ENCODE measurements around the gene FZD10.

The FZD10 gene

GRCh38 chr12:130154276-130155070 lies 7.8 kb upstream of the FZD10 start:
- no peak for DNase-seq (ENCODE audit: low read depth)

- DNase-seq (ENCODE audit: low read depth) = no peak
Observed at GRCh38 chr12:130155416-130156073, 6.7 kb upstream of the FZD10 start.

- no peak for DNase-seq (ENCODE audit: low read depth)
Observed at GRCh38 chr12:130156652-130157275, 5.5 kb upstream of the FZD10 start.

- DNase-seq (ENCODE audit: low read depth) = no peak
Observed at GRCh38 chr12:130157998-130158753, 4.1 kb upstream of the FZD10 start.

- DNase-seq (ENCODE audit: low read depth) = no peak
Observed at GRCh38 chr12:130158754-130159059, 3.6 kb upstream of the FZD10 start.

GRCh38 chr12:130160306-130160705 lies 2.0 kb upstream of the FZD10 start:
- DNase-seq (ENCODE audit: low read depth) = no peak

- no peak for DNase-seq (ENCODE audit: low read depth)
Observed at GRCh38 chr12:130160711-130161231, 1.5 kb upstream of the FZD10 start.

- DNase-seq (ENCODE audit: low read depth) = no peak
Observed at GRCh38 chr12:130161261-130162243, 712 bp upstream of the FZD10 start.

GRCh38 chr12:130162745-130163460 lies 639 bp downstream of the FZD10 start:
- no peak for DNase-seq (ENCODE audit: low read depth)

GRCh38 chr12:130163461-130164215 lies 1.4 kb downstream of the FZD10 start:
- no peak for DNase-seq (ENCODE audit: low read depth)

GRCh38 chr12:130164216-130164542 lies 1.9 kb downstream of the FZD10 start:
- DNase-seq (ENCODE audit: low read depth) = no peak

- no peak for DNase-seq (ENCODE audit: low read depth)
Observed at GRCh38 chr12:130164936-130165335, 2.7 kb downstream of the FZD10 start.

- no peak for DNase-seq (ENCODE audit: low read depth)
Observed at GRCh38 chr12:130166306-130166705, 4.0 kb downstream of the FZD10 start.

GRCh38 chr12:130167537-130167936 lies 5.3 kb downstream of the FZD10 start:
- no peak for DNase-seq (ENCODE audit: low read depth)

- no peak for DNase-seq (ENCODE audit: low read depth)
Observed at GRCh38 chr12:130169256-130169655, 7.0 kb downstream of the FZD10 start.

- no peak for DNase-seq (ENCODE audit: low read depth)
Observed at GRCh38 chr12:130169924-130170323, 7.7 kb downstream of the FZD10 start.

GRCh38 chr12:130170611-130171010 lies 8.3 kb downstream of the FZD10 start:
- no peak for DNase-seq (ENCODE audit: low read depth)

- DNase-seq (ENCODE audit: low read depth) = no peak
Observed at GRCh38 chr12:130177635-130178242, 15.5 kb downstream of the FZD10 start.

GRCh38 chr12:130178282-130178681 lies 16.0 kb downstream of the FZD10 start:
- no peak for DNase-seq (ENCODE audit: low read depth)

Measured in fibroblast of gingiva (primary cell).